ENCODE results near the gene ACTN2.

- TF ChIP-seq CTCF (IDR thresholded peaks at IDR 0.05; ENCODE audit: borderline replicate concordance, extremely low read depth, low read length, poor library complexity, severe bottlenecking), result no peak
- no peak for TF ChIP-seq EZH2 (IDR thresholded peaks at IDR 0.05; ENCODE audit: borderline replicate concordance, low read depth, low read length, severe bottlenecking)
Measured at GRCh38 chr1:236724049-236724448, 37.8 kb downstream of the ACTN2 start.

Measured in DND-41 (cell line).